Muscle of arm (tissue), 12 donors: ENCODE results near the gene FBN1. TPM values are rescaled to one million over a fixed set of nuclear protein-coding genes. Genes with fewer than 3 reads are reported as not detected.

Experiments used
- DNase-seq: peaks from one replicate; pipeline ENCODE4 v3.0.0-alpha.2; 2013
- polyA plus RNA-seq, 12 donors: library from polyadenylated mRNA; unstranded; fragments of 120-200 nt; gene quantifications; one replicate each; pipeline ENCODE4 v1.2.1, GENCODE V29; 2013; ENCODE audit not compliant: insufficient read length in 12 of 12

Gene FBN1
- polyA plus RNA-seq, 12 donors = 166 to 435 (median 214) TPM; not detected in 1

DNA sequence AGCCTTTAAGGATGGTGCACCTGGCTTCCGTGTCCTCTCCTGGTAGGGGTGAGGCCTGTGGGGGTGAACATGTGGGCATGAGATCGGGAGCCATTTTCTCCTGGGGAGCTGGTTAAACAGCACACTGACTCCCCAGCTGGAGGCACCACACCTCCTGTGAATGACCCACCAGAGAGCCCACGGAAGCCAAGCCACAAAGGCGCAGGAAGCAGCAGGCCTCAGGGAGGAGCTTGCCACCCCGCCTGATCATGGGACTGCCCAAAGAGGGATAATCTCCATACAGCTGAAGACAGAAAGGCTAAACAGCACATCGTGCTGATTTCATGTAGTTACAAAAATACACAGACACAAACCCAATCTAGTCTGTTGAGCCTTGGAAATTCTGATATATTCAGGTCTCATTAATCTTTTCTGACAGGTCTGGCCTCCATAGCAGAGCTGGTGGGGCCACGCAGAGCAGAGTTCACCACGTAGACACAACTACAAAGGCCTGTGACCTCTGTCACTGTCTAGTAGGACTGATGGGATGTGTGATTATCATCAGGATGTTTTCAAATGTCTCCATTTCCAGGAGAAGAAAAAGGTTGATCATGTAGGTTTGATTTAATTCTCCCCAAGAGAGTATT, 239.1 kb downstream of the FBN1 start:
- DNase-seq = no peak

DNA sequence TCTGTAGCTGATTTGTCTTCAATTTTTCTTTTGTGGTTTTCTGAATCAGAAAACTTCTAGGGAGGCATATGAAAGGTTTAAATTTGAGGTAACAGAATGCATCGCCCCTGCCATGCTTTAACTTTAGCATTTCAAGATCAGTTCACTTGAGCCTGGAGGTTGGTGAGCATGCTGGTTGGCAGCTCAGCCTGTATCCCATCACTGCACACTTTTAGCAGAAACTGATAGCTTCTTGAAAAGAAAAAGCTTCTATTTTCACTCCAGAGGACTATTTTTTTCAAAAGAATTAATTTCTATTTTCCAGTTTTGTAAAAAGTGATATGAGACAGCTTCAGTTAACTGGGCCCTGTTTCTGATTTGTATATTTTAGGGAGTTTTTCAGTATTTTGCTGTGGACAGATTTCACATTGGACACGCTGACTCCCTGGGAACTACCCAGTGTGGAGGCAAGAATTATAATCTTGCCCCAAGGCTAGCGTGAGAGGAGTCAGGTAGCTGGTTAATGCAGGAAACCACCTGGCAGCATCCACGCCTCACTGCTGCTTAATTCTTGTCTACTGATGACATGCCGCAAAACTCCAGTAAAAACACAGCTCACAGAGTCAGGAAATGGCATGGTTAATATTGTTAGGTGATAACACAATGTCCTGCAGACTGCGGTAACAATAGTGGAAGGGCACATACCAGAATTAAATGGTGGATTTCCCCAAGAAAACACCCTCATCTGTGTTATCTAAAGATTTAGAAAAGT, 242.9 kb downstream of the FBN1 start:
- no peak for DNase-seq

DNA sequence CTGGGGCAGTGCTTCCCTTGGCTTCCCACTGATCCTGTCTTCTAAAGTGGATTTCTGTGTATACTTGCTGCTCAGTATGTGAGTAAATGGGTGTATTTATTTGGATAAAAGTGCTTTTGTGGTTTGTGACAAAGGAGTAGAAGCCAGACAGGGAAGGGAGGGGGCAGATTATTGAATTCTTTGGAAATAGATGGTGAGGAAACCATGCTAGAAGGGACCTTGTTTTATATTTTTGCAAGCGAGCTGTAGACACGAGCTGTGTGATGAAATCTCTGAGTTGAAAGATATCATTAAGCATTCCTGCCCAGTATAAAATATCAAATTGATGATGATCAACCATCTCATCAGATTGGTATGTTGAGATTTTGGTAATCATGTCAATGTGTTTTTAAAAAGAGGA, 245.4 kb downstream of the FBN1 start:
- DNase-seq = no peak

DNA sequence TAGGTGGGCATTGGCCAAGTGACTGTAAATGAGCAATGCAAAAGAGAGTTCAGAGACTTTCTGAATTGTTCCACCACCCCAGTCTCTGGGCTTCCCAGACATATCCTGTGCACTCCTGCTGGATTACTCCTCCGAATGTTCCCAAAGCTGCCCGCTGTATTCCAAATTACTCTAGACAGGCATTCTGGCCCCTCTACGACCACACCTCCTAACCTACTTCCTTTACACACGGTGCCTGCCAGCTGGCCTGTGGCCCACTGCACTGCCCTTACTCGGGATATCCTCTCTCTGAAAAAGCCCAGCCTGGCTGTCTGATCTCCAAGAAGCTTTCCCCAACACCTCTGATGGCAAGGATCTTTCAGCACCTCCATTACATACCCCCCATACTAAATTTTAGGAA, 247.7 kb downstream of the FBN1 start:
- DNase-seq = no peak

DNA sequence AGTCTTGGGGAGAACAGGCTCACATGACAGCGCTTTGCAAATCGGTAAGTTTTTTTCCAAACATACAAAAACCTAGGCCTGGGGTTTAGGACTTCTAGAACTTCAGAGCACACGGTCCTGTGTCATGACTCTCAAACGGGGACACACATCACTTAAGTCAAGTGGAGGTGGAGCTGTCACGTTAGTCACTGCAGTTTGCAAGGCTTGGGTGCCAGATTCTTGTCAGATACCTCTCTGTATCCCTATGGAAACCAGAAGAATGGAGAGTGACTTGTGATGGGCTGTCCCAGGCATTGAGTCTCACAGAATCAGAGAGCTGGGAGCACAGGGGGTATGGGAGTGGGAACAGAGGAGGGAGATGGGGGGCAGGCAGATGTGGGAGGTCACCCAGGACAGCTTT, 249.5 kb downstream of the FBN1 start:
- no peak for DNase-seq

DNA sequence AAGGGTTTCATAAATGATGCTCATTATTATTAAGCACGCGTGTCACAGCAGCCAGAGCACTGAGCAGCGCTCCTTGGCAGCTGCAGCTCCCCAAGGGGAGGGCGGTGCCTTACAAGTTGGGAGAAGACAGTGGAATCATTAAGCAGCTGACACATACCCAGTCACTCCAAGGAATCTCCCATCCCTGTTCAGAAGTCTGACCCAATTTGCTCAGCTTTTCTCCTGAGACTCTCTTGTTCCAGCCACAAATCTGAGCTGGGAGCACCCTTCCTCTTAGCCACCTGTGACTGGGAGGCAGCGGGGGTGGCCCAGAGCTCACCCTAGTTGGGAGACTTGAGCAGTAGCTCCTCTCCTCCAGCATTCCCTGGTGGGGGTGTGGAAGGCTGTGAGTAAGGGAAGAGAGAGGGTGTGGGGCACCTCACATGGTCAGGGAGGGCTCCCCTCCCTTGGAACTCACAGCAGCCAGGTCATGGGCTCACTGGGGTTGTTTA, 249.9 kb downstream of the FBN1 start:
- DNase-seq = peak; percentile 74

DNA sequence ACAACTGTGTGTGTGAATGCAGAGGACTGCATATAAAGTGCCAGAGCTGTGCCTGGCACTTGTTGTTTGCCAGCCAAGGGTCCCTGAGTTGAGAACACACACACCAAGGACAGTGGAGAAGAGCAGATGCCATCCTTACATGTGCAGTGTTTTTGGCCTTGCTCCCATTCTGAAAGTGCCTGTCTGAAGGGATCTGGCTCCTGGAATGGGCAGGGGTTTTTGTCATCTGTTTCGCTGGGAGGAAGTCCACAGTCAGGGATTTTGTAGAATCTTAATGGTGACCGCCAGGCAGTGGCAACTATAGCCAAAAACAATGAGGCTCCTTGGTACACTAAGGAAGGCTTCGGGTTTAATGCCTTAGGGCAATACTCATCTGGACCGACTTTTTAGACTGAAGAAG, 250.5 kb downstream of the FBN1 start:
- DNase-seq = no peak

DNA sequence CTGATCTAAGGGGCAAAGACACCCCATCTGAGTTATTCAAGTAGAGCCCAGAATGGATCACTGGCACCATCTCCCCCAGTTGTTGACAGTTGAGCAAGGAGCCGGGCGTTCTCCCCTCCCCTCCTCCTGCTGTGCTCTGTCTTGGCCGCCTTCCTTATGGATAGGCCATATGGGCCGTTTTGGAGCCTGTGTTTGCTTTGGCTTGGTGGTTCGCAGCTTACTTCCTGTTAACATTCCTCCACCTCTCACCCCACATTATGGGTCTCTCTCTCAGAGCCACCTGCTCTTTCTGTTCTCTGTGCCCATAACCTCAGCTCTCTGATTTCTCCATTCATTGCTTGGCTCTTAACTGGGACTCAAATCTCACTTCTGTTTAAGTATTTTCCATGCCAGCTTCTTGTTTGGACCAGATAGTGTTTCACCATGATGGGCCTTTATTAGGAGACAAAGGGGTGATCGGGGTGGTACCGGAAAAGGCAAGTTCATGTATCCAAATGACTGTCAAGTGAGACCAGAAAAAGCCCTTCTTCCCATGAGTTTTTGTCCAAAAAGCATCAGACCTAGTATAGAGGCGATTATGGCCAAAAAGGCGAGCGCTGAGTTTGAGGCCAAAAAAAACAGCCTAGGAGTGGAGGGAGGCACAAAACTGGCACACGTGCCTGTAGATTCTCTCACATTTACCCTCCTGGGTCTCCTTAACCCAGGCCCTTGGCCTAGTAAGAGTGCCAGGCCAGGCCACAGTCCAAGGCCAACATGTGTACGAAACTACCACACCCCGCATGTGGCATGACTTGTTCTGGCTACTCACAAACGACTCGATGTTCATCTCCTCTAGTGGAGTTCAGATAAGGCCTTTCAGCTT, 251.6 kb downstream of the FBN1 start:
- peak; percentile 79 for DNase-seq

DNA sequence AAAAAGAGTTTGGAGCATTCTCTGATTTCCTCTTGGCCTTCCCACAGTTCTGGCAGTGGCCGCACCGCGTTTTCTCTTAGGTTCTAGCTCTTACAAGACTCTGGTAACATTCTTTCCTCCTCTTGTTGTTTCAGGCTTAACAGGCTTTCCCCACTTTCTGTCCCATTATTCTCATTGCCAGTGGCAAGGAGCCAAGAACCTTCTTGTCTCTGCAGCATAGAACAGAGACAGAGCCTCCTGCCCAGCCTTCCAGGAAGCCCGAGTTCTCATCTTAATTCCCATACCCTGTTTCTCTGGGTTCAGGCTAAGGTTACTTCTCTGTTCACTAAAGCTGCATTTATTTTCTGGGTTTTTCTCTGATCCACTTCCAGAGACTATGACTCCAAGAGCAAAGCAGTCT, 253.2 kb downstream of the FBN1 start:
- peak; percentile 82 for DNase-seq

DNA sequence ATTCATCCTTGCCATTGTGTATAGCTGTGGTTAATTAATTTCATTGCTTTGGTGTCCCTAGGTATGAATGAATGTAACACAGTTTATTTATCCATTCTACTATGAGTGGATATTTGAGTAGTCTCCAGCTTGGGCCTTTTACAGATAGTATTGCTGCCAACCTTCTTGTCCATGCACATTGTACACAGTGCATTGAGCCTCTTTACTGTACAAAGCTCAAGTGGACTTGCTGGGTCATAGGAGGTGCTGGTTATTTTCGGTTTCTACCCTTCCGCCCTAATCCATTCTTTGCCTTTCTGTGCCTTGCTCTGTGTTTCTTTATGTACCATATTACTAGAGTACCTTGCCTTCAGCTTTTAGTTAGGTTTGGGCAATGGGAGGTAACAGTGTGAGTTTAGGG, 253.6 kb downstream of the FBN1 start:
- DNase-seq = no peak

DNA sequence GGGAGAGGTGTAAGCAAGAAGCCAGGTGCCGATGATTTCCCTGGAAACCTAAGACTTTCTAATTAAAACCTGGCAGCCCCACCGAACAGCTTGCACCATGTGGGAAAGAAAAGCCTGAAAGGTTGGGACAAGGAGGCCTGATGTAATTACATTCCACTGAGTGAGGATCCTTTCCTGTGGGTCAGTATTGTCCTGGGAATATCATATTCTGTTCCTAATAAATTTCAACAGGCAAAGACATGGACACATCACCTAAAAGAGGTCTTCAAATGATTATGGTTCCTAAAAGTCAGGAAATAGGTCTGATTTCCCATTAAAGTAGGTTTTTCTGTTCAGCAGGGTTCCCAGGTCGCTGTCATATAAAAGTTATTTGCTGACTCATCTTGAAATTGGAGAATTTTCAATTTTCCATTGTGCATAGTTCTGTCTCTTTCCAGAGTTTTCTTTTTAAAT, 255.8 kb downstream of the FBN1 start:
- peak; percentile 76 for DNase-seq

DNA sequence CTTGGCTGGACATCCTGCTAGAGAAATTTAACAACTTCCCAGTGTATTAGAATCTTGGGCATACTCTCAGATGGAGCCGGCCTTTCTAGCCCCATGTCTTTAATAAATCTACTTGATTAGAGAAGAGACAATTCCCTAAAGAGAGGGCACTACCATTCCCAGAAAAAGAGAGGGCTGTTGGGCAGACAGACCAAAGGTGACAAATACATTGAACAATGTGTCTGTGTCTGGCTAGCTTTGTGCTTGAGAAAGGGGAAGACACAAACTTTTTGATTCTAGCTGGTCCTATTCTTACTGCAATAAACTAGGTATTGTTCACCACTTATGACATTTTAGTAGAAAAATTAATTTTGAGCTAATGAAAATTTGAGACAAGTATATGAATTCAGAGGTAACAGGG, 256.6 kb downstream of the FBN1 start:
- no peak for DNase-seq

DNA sequence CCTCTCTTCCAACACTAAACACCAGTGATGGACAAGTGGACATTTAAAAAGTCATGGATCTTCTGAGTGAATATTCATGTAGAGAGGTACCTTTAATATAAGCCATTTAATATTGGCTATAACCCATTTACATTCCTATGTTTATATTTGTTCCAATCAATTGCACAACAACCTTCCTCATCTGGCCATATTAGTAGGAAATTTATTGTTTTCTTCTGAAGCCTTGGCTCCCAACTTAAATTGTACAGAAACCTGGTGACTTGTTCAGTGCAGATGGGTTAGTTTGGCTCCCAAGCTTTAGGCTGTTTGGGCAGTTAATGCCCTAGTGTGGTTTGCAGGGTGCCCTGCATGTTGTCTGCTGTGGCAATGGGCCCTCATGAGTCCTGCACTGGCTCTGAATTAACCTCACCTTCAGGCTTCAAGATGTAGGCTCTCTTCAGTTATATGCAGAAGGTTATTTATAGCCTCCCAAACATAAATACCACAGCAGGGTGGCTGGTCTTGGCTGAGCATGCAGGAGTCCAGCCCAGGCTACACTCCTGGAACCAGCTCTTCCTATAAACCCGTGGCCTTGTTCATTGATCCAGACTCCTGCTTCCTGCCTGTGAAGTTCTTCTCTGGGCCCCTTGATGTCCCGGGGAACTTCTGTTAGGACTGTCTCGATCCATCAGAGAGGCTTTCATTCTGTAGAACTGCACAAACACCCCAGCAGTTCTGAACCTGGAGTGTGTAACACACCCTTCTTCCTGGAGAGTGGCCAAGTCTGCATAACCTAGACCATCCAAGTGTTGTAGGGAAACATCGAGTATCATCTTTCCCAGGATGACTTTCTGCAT, 257.3 kb downstream of the FBN1 start:
- DNase-seq = peak; percentile 70

DNA sequence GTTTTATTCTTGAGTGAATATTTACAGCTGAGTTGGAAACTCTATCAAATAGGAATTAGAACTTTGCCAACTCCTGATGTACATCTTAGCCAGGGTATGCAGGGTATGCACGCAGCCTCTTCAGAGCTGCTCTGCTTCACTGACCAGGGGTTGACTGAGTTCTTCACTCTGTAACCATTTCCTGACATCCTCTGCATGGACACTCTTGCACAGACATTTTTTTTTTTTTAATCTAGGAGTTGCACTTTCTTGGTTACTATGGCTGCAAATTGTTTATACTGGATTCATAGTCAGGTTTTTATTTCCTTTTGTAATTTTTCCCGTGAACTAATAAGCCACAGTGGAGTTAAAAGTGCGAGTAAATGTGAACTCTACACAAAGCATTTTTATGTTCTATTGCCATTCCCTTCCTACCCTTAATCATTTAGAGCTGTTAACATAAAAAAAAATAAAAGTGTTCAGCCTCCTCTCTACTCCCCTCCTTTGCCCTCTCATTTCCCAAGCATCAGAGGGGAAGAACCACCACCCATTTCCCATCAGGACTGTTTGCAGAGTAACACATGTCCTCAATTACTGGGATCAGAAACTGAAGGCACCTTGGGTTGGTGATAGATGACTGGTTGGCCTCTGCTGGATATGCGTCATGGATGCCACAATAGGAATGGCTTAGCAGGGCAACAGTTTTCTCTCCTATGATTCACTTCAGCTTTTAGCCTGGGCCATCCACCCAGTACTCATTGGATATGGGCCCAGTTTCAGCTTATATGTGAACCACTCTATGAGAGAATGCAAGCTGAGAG, 260.3 kb downstream of the FBN1 start:
- DNase-seq = no peak

DNA sequence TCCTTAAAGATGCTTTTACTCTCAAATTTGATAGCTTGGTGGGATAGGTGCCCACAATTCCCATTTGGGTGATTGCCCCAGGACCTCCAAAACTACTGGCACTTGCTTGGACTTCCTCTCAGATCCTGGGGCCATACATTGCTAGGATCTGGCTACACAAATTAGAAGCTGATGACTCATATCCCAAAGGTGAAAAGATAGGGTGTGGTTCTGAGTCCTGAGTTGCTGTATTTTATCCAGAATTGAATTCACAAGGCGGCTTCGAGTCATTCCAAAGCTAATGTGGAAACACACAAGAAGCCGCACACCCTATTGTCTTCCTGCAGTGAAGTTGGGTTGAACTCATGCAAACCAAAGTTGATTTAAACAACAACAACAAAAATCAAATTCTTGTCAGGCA, 260.9 kb downstream of the FBN1 start:
- DNase-seq = no peak

DNA sequence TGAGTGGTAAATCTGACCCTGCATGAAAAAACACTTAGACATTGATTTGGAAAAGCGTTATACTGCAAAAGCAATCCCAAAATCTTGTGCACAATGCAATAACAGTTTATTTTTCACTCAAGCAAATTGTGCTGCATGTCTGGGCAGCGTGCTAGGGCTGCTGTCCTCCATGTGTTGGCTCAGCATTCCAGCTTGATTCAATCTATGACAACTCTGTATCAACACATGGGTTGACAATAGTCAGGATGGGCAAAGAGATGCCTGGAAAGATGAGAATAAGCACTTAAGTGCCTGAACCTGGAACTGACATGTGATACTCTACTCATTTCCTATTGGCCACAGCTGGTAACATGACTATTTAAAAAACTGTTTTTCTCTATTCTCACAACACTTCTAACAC, 262.5 kb downstream of the FBN1 start:
- DNase-seq = no peak

DNA sequence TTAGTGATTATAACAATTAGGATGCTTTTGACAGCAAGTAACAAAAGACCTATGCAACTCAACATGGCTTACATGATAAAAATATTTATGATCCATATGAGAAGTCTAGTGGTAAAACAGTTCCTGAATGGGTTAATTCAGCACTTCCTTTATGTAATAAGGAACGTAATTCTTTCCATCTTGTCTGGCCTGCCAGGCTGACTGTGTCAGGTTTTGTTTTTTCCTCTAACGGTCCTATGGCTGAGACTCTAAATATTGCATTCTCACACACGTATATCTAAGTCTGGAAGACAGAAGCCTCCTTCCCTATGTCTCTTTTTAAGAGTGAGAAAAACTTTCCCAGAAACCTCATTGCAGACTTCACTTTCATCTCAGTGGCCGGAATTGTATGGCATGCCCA, 263.6 kb downstream of the FBN1 start:
- no peak for DNase-seq

DNA sequence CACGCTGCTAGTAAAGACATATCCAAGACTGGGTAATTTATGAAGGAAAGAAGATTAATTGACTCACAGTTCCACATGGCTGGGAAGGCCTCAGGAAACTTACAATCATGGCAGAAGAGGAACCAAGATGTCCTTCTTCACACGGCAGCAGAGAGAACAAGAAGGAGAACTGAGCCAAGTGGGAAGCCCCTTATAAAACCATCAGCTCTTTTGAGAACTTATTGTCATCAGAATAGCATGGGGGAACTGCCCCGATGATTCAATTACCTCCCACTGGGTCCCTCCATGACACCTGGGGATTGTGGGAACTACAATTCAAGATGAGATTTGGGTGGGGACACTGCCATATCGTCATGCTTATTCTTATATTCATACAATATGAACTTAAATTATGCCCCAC, 265.3 kb downstream of the FBN1 start:
- no peak for DNase-seq

DNA sequence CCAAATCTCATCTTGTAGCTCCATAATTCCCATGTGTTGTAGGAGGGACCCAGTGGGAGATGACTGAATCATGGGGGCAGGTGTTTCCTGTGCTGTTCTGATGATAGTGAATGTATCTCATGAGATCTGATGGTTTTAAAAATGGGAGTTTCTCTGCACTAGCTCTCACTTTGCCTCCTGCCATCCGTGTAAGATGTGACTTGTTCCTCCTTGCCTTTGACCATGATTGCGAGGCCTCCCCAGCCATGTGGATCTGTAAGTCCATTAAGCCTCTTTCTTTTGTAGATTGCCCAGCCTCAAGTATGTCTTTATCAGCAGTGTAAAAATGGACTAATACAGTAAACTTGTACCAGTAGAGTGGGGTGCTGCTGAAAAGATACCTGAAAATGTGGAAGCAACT, 269.7 kb downstream of the FBN1 start:
- no peak for DNase-seq

DNA sequence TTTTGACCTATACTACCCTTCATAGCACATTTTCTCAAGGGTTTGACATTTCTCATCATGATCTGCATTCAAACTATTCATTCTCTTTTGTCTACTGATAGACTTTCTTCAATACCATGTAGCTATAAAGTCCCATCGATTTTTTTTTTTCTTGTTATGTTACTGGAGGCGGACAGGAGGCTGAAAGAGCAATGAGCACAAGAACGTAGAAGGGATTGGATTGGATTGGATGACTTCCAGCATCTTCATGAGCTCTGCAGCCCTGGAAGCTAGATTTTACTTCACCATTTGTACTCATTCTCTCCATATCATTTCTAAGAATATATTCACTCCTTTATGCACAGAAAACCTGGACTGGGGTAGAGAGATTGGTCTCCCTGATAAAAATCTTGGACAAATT, 271.0 kb downstream of the FBN1 start:
- no peak for DNase-seq
